ENCODE results near the gene DUSP16.
"Not testable (repeated sequence)": the region's sequence is repeated elsewhere in the genome, so short reads cannot be mapped to it uniquely, and the experiment has no call there.

The DUSP16 gene

DNA sequence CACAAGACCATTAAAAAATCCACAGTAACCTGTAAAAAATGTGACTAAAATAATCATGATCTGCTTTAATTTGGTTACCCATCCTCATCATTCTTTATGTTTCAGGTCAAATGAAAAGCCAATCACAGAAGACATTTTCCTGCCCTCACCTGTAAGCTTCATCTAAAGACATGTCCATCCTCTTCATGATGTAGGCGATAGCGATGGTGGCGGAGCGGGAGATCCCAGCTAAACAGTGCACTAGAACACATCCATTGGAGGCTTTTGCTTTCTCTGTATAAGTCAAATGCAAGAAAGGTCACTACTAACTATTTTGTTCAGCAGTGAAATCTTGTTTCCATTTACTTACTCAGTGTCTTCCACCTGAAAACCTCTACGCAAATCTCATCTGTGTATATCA lies 82.6 kb downstream of the DUSP16 start:
- Histone ChIP-seq H3K4me1 (ENCODE audit: control insufficient read depth, insufficient read depth, low read length, poor library complexity, severe bottlenecking) (no peaks in the 10 kb centered on the region), H3K9me3 (ENCODE audit: control insufficient read depth, low read length) (no peaks in the 10 kb centered on the region), H3K4me3 (ENCODE audit: extremely low read depth, insufficient read depth, low read length, poor library complexity, severe bottlenecking) (no peak overlapping the region), H3K27ac (ENCODE audit: low read depth, low read length, severe bottlenecking) (no peak overlapping the region), H3K36me3 (ENCODE audit: control insufficient read depth, insufficient read depth, low read length) (peaks cover 71% of the 10 kb centered on the region)
- WGBS, 2 experiments (ENCODE audit: insufficient coverage in 2 of 2), result 100% methylated on average over 4 to 5 of the region's 5 CpGs

DNA sequence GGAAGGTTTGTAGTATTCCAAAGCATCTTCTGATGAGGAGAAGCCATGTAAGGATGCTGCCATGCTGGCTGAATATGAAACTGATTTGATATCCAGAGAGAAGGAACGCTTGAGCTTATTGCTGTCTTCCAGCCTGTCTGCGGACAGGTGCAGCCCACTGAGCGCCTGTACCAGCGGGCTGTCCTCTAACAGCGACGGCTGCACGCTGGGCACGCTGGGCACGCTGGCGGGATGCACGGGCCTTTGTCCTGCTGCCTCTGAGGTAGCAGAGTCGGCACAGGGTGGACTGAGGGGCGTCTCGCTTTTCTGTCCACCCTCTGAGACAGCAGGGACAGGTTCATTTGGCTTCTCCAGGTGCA lies 85.2 kb downstream of the DUSP16 start:
- Histone ChIP-seq H3K27ac (ENCODE audit: low read depth, low read length, severe bottlenecking) (no peak overlapping the region), H3K36me3 (ENCODE audit: control insufficient read depth, insufficient read depth, low read length) (peaks cover 61% of the 10 kb centered on the region), H3K9me3 (ENCODE audit: control insufficient read depth, low read length) (no peaks in the 10 kb centered on the region), H3K4me1 (ENCODE audit: control insufficient read depth, insufficient read depth, low read length, poor library complexity, severe bottlenecking) (no peaks in the 10 kb centered on the region), H3K4me3 (ENCODE audit: extremely low read depth, insufficient read depth, low read length, poor library complexity, severe bottlenecking) (no peak overlapping the region)
- 96 to 97% methylated on average over 14 of the region's 14 CpGs for WGBS, 2 experiments (ENCODE audit: insufficient coverage in 2 of 2)

DNA sequence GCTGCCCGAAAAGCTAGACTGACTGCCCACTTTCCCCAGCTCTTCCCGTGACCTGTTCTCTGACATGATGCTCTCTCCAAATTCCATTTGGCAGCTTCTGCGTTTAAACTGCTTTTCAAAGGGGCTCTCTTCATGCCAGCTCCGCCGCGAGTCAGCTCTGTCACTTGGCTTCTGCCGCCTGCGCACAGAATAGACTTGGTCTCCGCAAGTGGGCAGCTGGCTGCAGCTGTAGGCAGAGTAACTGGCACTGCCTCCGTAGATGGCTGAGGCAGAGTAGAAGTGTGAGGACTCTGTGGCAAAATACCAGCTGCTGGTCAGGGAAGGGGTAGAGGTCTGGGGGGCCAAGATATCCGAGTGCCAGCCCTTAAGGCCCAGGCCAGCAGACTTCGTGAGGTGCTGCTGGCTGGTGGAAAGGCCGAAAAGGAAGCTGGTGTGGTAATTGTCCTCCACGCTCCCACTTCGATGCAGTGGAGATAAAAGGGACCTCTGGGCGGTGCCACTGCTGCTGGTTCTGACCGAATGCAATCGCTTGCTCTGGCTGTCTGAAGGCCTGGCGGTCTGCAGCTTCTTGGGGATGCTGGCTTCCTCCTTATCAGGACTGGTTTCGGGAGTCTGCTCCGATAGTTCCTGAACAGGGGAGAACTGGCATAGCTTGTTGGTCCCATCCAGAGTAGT lies 85.7 kb downstream of the DUSP16 start:
- peaks cover 58% of the 10 kb centered on the region for H3K36me3 ChIP-seq (ENCODE audit: control insufficient read depth, insufficient read depth, low read length)
- WGBS, 2 experiments (ENCODE audit: insufficient coverage in 2 of 2), result 94 to 97% methylated on average over 20 to 21 of the region's 21 CpGs

DNA sequence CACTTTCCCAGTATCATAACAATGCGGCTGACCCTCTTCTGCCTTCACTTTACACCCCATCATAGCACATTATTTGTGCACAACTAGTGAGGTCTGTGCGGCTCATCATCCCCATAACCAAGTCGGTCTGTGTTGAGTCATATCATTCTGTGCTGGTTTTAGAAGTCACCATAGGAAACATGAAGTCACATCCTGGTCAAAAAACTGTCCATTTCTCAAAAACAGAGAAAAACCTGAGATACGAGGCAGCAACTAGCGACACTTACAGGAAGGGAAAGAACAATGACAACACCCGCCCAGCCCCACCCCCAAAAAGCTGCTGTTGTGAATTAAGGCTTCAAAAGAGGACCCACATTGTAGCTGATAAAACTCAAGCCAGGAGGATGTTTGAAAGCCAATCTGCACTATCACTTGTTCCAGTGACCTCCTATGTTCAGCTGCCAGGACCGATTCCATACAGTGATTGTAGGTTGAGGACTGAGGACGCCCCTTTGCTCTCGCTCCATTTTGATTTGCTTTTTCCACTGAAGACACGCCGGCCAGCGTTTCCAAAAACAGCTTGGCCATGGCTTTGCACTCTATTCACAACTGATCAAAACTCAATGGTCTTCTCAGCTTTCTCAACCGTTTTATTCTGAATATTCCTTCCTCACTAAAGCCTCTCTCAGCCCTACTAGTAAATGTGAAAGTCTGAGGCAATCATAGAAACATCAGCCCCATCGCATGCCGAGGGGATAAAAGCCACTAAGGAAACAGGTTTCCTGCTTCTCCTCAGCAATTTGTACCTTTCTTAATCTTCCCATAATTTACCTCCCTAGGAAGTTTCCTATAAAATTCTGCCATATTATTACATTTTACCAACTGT lies 87.5 kb downstream of the DUSP16 start:
- WGBS, 2 experiments (ENCODE audit: insufficient coverage in 2 of 2), result 92 to 94% methylated on average over 6 to 13 of the region's 15 CpGs
- peak overlapping the region; percentile 53 for H3K27ac ChIP-seq (ENCODE audit: low read depth, low read length, severe bottlenecking)

More for the DNA sequence above, 85.7 kb downstream of the DUSP16 start:
- Histone ChIP-seq H3K4me1 (ENCODE audit: control insufficient read depth, insufficient read depth, low read length, poor library complexity, severe bottlenecking) (no peaks in the 10 kb centered on the region), H3K9me3 (ENCODE audit: control insufficient read depth, low read length) (no peaks in the 10 kb centered on the region), H3K4me3 (ENCODE audit: extremely low read depth, insufficient read depth, low read length, poor library complexity, severe bottlenecking) (no peak overlapping the region), H3K27ac (ENCODE audit: low read depth, low read length, severe bottlenecking) (no peak overlapping the region)

GRCh38 chr12:12474471-12474928 lies 88.2 kb downstream of the DUSP16 start:
- no peaks in the 10 kb centered on the region for H3K9me3 ChIP-seq (ENCODE audit: control insufficient read depth, low read length)
- WGBS, 2 experiments (ENCODE audit: insufficient coverage in 2 of 2), result 73 to 81% methylated on average over 4 to 6 of the region's 8 CpGs
- H3K4me1 ChIP-seq (ENCODE audit: control insufficient read depth, insufficient read depth, low read length, poor library complexity, severe bottlenecking), result no peaks in the 10 kb centered on the region
- H3K4me3 ChIP-seq (ENCODE audit: extremely low read depth, insufficient read depth, low read length, poor library complexity, severe bottlenecking), result no peak overlapping the region
- peaks cover 49% of the 10 kb centered on the region for H3K36me3 ChIP-seq (ENCODE audit: control insufficient read depth, insufficient read depth, low read length)
- peak overlapping the region; percentile 53 for H3K27ac ChIP-seq (ENCODE audit: low read depth, low read length, severe bottlenecking)

More for the DNA sequence above, 87.5 kb downstream of the DUSP16 start:
- Histone ChIP-seq H3K4me1 (ENCODE audit: control insufficient read depth, insufficient read depth, low read length, poor library complexity, severe bottlenecking) (no peaks in the 10 kb centered on the region), H3K9me3 (ENCODE audit: control insufficient read depth, low read length) (no peaks in the 10 kb centered on the region), H3K36me3 (ENCODE audit: control insufficient read depth, insufficient read depth, low read length) (peaks cover 55% of the 10 kb centered on the region), H3K4me3 (ENCODE audit: extremely low read depth, insufficient read depth, low read length, poor library complexity, severe bottlenecking) (no peak overlapping the region)

- Histone ChIP-seq H3K36me3 (ENCODE audit: control insufficient read depth, insufficient read depth, low read length) (peaks cover 36% of the 10 kb centered on the region), H3K9me3 (ENCODE audit: control insufficient read depth, low read length) (no peaks in the 10 kb centered on the region), H3K27ac (ENCODE audit: low read depth, low read length, severe bottlenecking) (no peak overlapping the region), H3K4me3 (ENCODE audit: extremely low read depth, insufficient read depth, low read length, poor library complexity, severe bottlenecking) (no peak overlapping the region), H3K4me1 (ENCODE audit: control insufficient read depth, insufficient read depth, low read length, poor library complexity, severe bottlenecking) (no peaks in the 10 kb centered on the region)
- 97 to 100% methylated on average over 3 to 4 of the region's 4 CpGs for WGBS, 2 experiments (ENCODE audit: insufficient coverage in 2 of 2)
These were observed 89.4 kb downstream of the DUSP16 start for GRCh38 chr12:12473223-12473622.

DNA sequence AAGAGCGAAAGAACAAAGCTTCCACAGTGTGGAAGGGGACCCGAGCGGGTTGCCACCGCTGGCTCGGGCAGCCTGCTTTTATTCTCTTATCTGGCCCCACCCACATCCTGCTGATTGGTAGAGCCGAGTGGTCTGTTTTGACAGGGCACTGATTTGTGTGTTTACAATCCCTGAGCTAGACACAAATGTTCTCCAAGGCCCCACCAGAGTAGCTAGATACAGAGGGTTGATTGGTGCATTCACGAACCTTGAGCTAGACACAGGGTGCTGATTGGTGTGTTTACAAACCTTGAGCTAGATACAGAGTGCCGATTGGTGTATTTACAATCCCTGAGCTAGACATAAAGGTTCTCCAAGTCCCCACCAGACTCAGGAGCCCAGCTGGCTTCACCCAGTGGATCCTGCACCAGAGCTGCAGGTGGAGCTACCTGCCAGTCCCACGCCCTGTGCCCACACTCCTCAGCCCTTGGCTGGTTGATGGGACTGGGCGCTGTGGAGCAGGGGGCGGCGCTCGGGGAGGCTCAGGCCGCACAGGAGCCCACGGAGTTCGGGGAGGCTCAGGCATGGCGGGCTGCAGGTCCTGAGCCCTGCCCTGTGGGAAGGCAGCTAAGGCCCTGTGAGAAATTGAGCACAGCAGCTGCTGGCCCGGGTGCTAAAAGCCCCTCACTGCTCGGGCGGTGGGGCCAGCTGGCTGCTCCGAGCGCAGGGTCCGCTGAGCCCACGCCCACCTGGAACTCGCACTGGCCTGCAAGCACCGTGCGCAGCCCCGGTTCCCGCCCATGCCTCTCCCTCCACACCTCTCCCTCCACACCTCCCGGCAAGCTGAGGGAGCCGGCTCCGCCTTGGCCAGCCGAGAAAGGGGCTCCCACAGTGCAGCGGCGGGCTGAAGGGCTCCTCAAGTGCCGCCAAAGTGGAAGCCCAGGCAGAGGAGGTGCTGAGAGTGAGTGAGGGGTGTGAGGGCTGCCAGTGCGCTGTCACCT lies 90.4 kb downstream of the DUSP16 start:
- not testable (repeated sequence) for H3K4me1 ChIP-seq (ENCODE audit: control insufficient read depth, insufficient read depth, low read length, poor library complexity, severe bottlenecking); H3K27ac ChIP-seq (ENCODE audit: low read depth, low read length, severe bottlenecking); H3K9me3 ChIP-seq (ENCODE audit: control insufficient read depth, low read length); H3K4me3 ChIP-seq (ENCODE audit: extremely low read depth, insufficient read depth, low read length, poor library complexity, severe bottlenecking)
- H3K36me3 ChIP-seq (ENCODE audit: control insufficient read depth, insufficient read depth, low read length), result peaks cover 27% of the 10 kb centered on the region
- 94 to 96% methylated on average over 10 to 18 of the region's 37 CpGs for WGBS, 2 experiments (ENCODE audit: insufficient coverage in 2 of 2)

DNA sequence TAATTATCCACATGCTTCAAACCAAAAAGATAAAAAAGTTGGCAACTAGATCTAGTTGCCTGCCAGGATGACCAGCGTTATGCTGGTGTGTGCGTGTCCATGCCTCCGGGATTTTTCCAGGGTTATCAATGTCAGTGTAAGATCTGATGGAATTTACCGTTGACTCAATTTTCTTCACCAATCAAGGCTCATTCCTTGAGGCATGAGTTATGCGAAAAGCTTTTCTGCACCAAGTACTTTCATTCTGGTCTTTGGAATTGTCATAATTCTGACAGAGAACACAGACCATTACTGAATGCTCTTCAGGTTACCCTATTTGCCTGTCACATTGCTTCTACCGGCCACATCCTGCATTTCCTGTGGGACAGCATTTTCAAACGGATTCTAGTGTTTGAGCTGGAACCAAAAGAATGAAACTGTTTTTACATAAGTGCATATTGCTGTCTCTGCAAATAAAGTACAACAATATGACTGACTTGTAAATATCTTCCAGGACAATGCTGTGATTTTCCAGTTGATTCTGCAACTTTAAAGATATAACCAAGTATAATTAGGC lies 91.8 kb downstream of the DUSP16 start:
- WGBS, 2 experiments (ENCODE audit: insufficient coverage in 2 of 2), result 90 to 100% methylated on average over 3 to 5 of the region's 7 CpGs
- Histone ChIP-seq H3K9me3 (ENCODE audit: control insufficient read depth, low read length) (no peaks in the 10 kb centered on the region), H3K27ac (ENCODE audit: low read depth, low read length, severe bottlenecking) (no peak overlapping the region), H3K36me3 (ENCODE audit: control insufficient read depth, insufficient read depth, low read length) (peaks cover 12% of the 10 kb centered on the region), H3K4me3 (ENCODE audit: extremely low read depth, insufficient read depth, low read length, poor library complexity, severe bottlenecking) (no peak overlapping the region), H3K4me1 (ENCODE audit: control insufficient read depth, insufficient read depth, low read length, poor library complexity, severe bottlenecking) (no peaks in the 10 kb centered on the region)

DNA sequence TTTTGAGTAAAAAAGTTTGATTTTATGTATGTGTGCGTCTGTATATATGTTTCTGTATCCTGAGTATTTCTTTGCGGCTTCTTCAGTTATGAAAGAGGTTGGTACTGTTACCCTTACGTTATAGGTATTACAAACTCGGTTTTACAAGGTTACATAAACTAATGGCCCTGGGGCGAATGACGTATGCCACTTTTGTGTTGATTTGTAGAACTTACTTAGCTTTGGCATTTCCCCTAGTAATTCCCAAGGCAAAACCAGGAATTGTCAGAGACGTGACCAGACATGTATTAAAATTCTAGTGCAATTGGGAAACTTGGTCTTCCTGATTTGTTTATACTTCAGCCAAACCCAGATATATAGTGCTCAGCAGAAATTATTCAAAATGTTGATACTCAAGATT lies 93.3 kb downstream of the DUSP16 start:
- WGBS, 2 experiments (ENCODE audit: insufficient coverage in 2 of 2), result 97% methylated on average over 6 to 7 of the region's 7 CpGs

DNA sequence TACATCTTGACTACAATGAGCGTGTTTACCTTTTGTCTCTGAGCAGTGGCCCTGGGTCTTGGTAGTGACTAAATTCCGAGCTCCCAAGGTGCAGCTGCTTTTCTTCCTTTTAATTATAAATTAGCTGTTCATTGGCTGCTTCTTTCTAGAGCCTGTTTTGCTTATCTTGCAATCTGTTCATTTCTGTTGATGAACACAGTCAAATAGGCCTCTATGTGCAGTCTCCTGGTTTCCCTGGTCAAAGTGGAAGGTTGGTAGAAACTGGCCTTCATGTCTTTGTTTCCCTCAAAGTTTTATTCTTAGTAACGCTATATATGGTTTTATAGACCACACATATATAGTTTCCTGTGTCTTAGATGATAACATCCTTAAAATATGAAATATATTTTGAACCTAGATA lies 94.1 kb downstream of the DUSP16 start:
- H3K4me3 ChIP-seq (ENCODE audit: extremely low read depth, insufficient read depth, low read length, poor library complexity, severe bottlenecking), result no peak overlapping the region
- no peaks in the 10 kb centered on the region for H3K9me3 ChIP-seq (ENCODE audit: control insufficient read depth, low read length)
- WGBS, 2 experiments (ENCODE audit: insufficient coverage in 2 of 2), result 86 to 100% methylated on average over 1 to 3 of the region's 3 CpGs

More for the DNA sequence above, 93.3 kb downstream of the DUSP16 start:
- Histone ChIP-seq H3K4me1 (ENCODE audit: control insufficient read depth, insufficient read depth, low read length, poor library complexity, severe bottlenecking) (no peaks in the 10 kb centered on the region), H3K36me3 (ENCODE audit: control insufficient read depth, insufficient read depth, low read length) (no peaks in the 10 kb centered on the region), H3K27ac (ENCODE audit: low read depth, low read length, severe bottlenecking) (no peak overlapping the region), H3K9me3 (ENCODE audit: control insufficient read depth, low read length) (no peaks in the 10 kb centered on the region), H3K4me3 (ENCODE audit: extremely low read depth, insufficient read depth, low read length, poor library complexity, severe bottlenecking) (no peak overlapping the region)

More for the DNA sequence above, 94.1 kb downstream of the DUSP16 start:
- no peaks in the 10 kb centered on the region for H3K4me1 ChIP-seq (ENCODE audit: control insufficient read depth, insufficient read depth, low read length, poor library complexity, severe bottlenecking)
- H3K27ac ChIP-seq (ENCODE audit: low read depth, low read length, severe bottlenecking), result no peak overlapping the region
- no peaks in the 10 kb centered on the region for H3K36me3 ChIP-seq (ENCODE audit: control insufficient read depth, insufficient read depth, low read length)
